ENCODE data around the gene DYNLT4.

DNA sequence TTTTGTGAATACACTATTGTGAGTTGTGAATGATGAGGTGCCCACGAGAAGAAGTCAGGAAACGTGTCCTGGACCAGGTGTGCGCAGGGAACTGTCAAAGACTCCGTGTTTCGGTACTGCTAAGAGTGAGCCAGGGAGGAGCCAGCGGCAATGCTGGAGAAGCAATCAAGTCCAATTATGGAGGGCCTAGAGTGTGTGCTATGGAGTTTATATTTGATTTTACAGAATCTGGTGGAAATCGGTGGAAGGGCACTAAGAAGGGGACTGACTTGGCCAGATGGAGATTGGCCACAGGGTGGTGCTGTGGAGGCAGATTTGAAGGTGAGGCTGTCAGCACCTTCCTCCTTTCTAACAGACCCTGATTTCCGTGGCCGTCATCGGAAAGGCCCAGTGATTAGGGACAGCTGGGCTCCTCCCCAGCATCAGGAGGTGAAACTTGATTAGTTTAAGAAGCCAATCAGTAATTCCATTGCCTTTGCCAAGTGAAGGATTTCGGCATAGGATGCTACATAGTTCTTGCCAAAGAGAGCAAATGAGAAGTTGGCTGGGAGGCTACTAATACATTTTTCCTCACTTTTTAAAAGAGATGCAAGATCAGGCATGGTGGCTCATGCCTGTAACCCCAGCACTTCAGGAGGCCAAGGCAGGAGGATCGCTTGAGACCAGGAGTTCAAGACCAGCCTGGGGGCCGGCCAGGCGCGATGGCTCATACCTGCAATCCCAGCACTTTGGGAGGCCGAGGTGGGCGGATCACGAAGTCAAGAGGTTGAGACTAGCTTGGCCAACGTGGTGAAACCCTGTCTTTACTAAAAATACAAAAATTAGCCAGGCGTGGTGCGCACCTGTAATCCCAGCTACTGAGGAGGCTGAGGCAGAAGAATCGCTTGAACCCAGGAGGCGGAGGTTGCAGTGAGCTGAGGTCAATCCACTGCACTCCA lies 28.9 kb upstream of the DYNLT4 start:
- TF ChIP-seq, protein P1, sequence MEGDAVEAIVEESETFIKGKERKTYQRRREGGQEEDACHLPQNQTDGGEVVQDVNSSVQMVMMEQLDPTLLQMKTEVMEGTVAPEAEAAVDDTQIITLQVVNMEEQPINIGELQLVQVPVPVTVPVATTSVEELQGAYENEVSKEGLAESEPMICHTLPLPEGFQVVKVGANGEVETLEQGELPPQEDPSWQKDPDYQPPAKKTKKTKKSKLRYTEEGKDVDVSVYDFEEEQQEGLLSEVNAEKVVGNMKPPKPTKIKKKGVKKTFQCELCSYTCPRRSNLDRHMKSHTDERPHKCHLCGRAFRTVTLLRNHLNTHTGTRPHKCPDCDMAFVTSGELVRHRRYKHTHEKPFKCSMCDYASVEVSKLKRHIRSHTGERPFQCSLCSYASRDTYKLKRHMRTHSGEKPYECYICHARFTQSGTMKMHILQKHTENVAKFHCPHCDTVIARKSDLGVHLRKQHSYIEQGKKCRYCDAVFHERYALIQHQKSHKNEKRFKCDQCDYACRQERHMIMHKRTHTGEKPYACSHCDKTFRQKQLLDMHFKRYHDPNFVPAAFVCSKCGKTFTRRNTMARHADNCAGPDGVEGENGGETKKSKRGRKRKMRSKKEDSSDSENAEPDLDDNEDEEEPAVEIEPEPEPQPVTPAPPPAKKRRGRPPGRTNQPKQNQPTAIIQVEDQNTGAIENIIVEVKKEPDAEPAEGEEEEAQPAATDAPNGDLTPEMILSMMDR (conservative IDR thresholded peaks at IDR 0.05; ENCODE audit: low read depth, low read length): peak; percentile 93
- no peak for TF ChIP-seq EZH2 (IDR thresholded peaks at IDR 0.05; ENCODE audit: borderline replicate concordance, low read depth, low read length, poor library complexity, severe bottlenecking)
